B cell (primary cell): ENCODE measurements around the gene TAF1C. TPM values are rescaled to one million over a fixed set of nuclear protein-coding genes. Genes with fewer than 3 reads are reported as not detected.

Experiments
- ATAC-seq: fragments of 200-7000 bp; cut with Tn5 transposase; one replicate; pipeline ENCODE4 v1.10.0; 2021; ENCODE audit warnings: low read depth, mild to moderate bottlenecking, moderate number of reproducible peaks, moderate library complexity
- CTCF ChIA-PET: fragments of 350-600 bp; sonication (Branson Sonifier 250); formaldehyde crosslinking; loops from one replicate; lab custom pipeline; 2021; ENCODE audit warnings: antibody characterized with exemption, inconsistent platforms; lab: Charles Lee
- POLR2A ChIA-PET: fragments of 350-600 bp; sonication (Branson Sonifier 250); formaldehyde crosslinking; loops from one replicate; lab custom pipeline; 2021; ENCODE audit warnings: antibody characterized with exemption; lab: Charles Lee
- DNase-seq: peaks from one replicate; pipeline ENCODE4 v3.0.0; 2013
- H2AFZ ChIP-seq: 2 replicates; pipeline ENCODE4 v1.6.1; 2012; ENCODE audit warnings: mild to moderate bottlenecking, low read depth, low read length; ENCODE audit not compliant: insufficient read depth, poor library complexity, severe bottlenecking
- H3K27ac ChIP-seq, 2 donors: 1 replicate in 1 of 2; 2 replicates in 1 of 2; pipeline ENCODE4 v1.5.1; 2012 to 2013; ENCODE audit warnings: low read length in 2 of 2, mild to moderate bottlenecking in 2 of 2, moderate library complexity in 1 of 2
- H3K27me3 ChIP-seq, 4 experiments: fragments of 200-600 bp in 1 of 4; sonication (generic) in 1 of 4; replicated peaks in 1 of 4; 1 replicate in 2 of 4; 2 replicates in 2 of 4; pipeline versions ENCODE4 v1.6.1 to v1.7.0; 2013 to 2016; ENCODE audit warnings: low read length in 3 of 4, mild to moderate bottlenecking in 2 of 4, mixed read lengths in 1 of 4, moderate library complexity in 1 of 4; ENCODE audit not compliant: insufficient read depth in 4 of 4, control insufficient read depth in 3 of 4; ENCODE audit errors: control extremely low read depth in 1 of 4
- H3K36me3 ChIP-seq, 2 experiments: replicated peaks in 1 of 2; 1 replicate in 1 of 2; 2 replicates in 1 of 2; pipeline versions ENCODE4 v1.6.1 to v1.7.1; 2013; ENCODE audit warnings: low read length in 1 of 2; ENCODE audit not compliant: insufficient read depth in 2 of 2, control insufficient read depth in 1 of 2; ENCODE audit errors: control extremely low read depth in 1 of 2, extremely low read depth in 1 of 2
- H3K4me1 ChIP-seq, 2 donors: fragments of 200-600 bp in 1 of 2; sonication (generic) in 1 of 2; 1 replicate in 1 of 2; 2 replicates in 1 of 2; pipeline versions ENCODE4 v1.5.1 to v1.6.1; 2013 to 2017; ENCODE audit warnings: low read length in 2 of 2; ENCODE audit not compliant: control insufficient read depth in 2 of 2, insufficient read depth in 2 of 2
- H3K4me2 ChIP-seq: replicated peaks from 2 replicates; pipeline ENCODE3; 2012; ENCODE audit warnings: mild to moderate bottlenecking, low read depth, low read length; ENCODE audit not compliant: poor library complexity, severe bottlenecking
- H3K4me3 ChIP-seq, 5 experiments: fragments of 200-600 bp in 1 of 5; sonication (generic) in 1 of 5; 1 replicate in 3 of 5; 2 replicates in 2 of 5; pipeline versions ENCODE4 v1.5.1 to v1.7.0; 2011 to 2016; ENCODE audit warnings: low read length in 4 of 5, mild to moderate bottlenecking in 4 of 5, low read depth in 2 of 5, control low read depth in 1 of 5, moderate library complexity in 1 of 5; ENCODE audit not compliant: insufficient read depth in 1 of 5; ENCODE audit errors: control extremely low read depth in 1 of 5, extremely low read depth in 1 of 5
- H3K79me2 ChIP-seq: fragments of 200-600 bp; sonication (generic); one replicate; pipeline ENCODE4 v1.6.0; 2016; ENCODE audit warnings: low read length; ENCODE audit not compliant: control insufficient read depth, insufficient read depth
- H3K9ac ChIP-seq: fragments of 200-600 bp; sonication (generic); 2 replicates; pipeline ENCODE4 v1.6.1; 2017; ENCODE audit warnings: mild to moderate bottlenecking, low read length, moderate library complexity
- H3K9me3 ChIP-seq, 3 donors: one replicate each; pipeline versions ENCODE4 v1.6.1 to v1.7.1; 2013; ENCODE audit warnings: low read length in 2 of 3; ENCODE audit not compliant: control insufficient read depth in 2 of 3, insufficient read depth in 1 of 3; ENCODE audit errors: control extremely low read depth in 1 of 3
- H4K20me1 ChIP-seq: 2 replicates; pipeline ENCODE4 v1.6.0; 2012; ENCODE audit warnings: mild to moderate bottlenecking, low read length; ENCODE audit not compliant: insufficient read depth, control insufficient read depth, poor library complexity, severe bottlenecking
- H3K27ac Mint-ChIP-seq: one replicate; pipeline ENCODE4 v1.8.0; 2021; ENCODE audit warnings: mixed read lengths
- H3K27me3 Mint-ChIP-seq: one replicate; pipeline ENCODE4 v1.8.0; 2021; ENCODE audit warnings: mixed read lengths
- H3K4me1 Mint-ChIP-seq: one replicate; pipeline ENCODE4 v1.8.0; 2021; ENCODE audit warnings: mixed read lengths
- H3K4me3 Mint-ChIP-seq: one replicate; pipeline ENCODE4 v1.8.0; 2021; ENCODE audit warnings: mixed read lengths
- H3K9me3 Mint-ChIP-seq: one replicate; pipeline ENCODE4 v1.8.0; 2022; ENCODE audit warnings: mixed read lengths; ENCODE audit not compliant: insufficient read depth
- EZH2 ChIP-seq: IDR thresholded peaks from 2 replicates; pipeline ENCODE4 v1.6.1; 2012; ENCODE audit warnings: borderline replicate concordance, low read depth, mild to moderate bottlenecking, moderate library complexity, low read length; ENCODE audit not compliant: insufficient read depth, poor library complexity, severe bottlenecking
- WGBS: methylation state at CpG from one replicate; pipeline ENCODE4 v1.1.5; 2013; ENCODE audit warnings: missing lambda C conversion rate; ENCODE audit not compliant: insufficient coverage; 5-methylcytosine and 5-hydroxymethylcytosine counted together
- intact Hi-C: fragments of 100-400 bp; cut with micrococcal nuclease; formaldehyde crosslinking; loops from one replicate; pipeline ENCODE4 v1.10.0; 2022
- polyA plus RNA-seq: library from polyadenylated mRNA; depleted of rRNA; stranded (reverse); fragments of >200 nt; gene quantifications from 2 replicates; pipeline ENCODE4 v1.2.3, GENCODE V29; 2012
- total RNA-seq, 2 donors: library from RNA; stranded (reverse); fragments of 120-200 nt in 1 of 2; gene quantifications; 1 replicate in 1 of 2; 2 replicates in 1 of 2; pipeline versions ENCODE4 v1.2.3 to v1.2.4, GENCODE V29; 2013 to 2022
- TF ChIP-seq, protein P1 (sequence below): fragments of 200-600 bp; IDR thresholded peaks from one replicate; pipeline ENCODE4 v1.8.0; 2022; ENCODE audit warnings: antibody characterized with exemption, mild to moderate bottlenecking

The TAF1C gene
- total and polyA plus RNA-seq, 2 donors (not counting 1 experiment from before 2014, with no cell fraction given): 115 to 125 TPM

DNA sequence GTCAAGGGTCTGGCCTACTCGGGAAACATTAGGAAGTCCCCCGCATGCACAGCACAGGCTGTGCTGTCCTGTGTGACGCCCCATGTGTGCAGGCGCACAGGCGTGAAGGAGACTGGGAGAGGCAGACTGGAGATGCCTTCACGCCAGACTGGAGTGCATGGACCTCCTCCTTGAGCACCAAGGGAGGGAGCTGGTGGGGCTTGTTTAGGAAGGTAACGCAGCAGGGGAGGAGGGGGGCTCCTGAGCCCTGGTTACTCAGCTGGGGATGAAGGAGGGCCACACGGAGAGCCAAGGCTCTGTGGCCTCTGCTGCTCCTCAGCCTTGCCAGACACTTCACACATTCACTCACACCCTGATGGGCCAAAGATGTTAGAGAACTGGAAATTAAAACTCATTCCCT lies 49.6 kb downstream of the TAF1C start:
- ATAC-seq: no peak
- intact Hi-C loops: no loop called here
- Histone ChIP-seq H3K4me2 (no peak overlapping the region), H2AFZ (no peak overlapping the region), H3K9ac (no peak overlapping the region), H3K27me3 (no peaks in the 10 kb centered on the region), H3K9me3 (no peaks in the 10 kb centered on the region), H3K4me1 (peaks cover 9 to 13% of the 10 kb centered on the region in 2 donors), H3K36me3 (no peaks in the 10 kb centered on the region), H3K4me3 (no peak overlapping the region), H3K79me2 (peaks cover 76% of the 10 kb centered on the region), H4K20me1 (peaks cover 21% of the 10 kb centered on the region), H3K27ac (no peak overlapping the region)
- no peak overlapping the region for H3K4me3 Mint-ChIP-seq
- no peak overlapping the region for H3K27ac Mint-ChIP-seq
- H3K4me1 Mint-ChIP-seq: peaks cover 17% of the 10 kb centered on the region
- H3K27me3 Mint-ChIP-seq: no peaks in the 10 kb centered on the region
- ChIA-PET CTCF (interaction anchor here (1.5 to 2.2 kb wide), 2 partner anchors 21 to 50 kb away, joined by 5 to 7 read pairs; partner anchors contain the start of gene MBTPS1), POLR2A (no interaction called here)
- 94% methylated on average over 5 of the region's 8 CpGs for WGBS
- no peak for DNase-seq
- no peaks in the 10 kb centered on the region for H3K9me3 Mint-ChIP-seq
- TF ChIP-seq EZH2: no peak
- TF ChIP-seq, protein P1, sequence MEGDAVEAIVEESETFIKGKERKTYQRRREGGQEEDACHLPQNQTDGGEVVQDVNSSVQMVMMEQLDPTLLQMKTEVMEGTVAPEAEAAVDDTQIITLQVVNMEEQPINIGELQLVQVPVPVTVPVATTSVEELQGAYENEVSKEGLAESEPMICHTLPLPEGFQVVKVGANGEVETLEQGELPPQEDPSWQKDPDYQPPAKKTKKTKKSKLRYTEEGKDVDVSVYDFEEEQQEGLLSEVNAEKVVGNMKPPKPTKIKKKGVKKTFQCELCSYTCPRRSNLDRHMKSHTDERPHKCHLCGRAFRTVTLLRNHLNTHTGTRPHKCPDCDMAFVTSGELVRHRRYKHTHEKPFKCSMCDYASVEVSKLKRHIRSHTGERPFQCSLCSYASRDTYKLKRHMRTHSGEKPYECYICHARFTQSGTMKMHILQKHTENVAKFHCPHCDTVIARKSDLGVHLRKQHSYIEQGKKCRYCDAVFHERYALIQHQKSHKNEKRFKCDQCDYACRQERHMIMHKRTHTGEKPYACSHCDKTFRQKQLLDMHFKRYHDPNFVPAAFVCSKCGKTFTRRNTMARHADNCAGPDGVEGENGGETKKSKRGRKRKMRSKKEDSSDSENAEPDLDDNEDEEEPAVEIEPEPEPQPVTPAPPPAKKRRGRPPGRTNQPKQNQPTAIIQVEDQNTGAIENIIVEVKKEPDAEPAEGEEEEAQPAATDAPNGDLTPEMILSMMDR: no peak

DNA sequence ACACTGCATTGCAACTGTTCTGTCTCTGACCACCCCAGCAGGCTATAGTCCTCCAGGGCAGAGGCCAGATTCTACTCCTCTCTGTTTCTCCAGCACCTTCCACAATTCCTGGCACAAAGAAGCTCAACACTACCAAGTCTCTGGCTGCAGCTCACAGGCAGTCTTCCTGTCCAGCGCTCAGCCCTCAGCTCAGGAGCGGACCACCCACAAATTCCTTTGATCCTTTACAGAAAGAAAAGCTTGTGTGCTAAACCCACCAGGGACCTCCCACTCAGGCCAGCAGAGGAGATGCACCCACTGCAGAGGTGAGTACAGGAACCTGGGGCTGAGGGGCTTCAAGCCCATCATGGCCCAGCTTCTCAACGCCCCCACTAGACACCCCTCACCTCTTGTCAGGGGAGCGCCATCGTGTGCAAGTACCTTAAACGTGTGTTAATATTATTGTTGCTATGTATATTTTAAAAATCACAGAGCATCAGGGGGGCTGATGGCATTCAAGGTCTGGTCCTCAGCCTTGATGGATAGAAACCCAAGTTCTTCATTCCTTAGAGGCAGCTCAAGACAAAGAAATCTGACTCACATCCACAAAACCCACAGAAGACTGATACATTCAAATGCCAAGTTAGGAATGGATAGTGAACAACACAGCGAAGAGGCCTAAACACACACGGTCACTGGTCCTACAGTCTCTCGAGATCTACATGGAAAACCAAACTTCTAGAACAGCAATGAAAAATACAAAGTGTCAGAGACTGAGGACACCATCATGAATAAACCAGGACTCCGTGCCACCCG lies 50.3 kb downstream of the TAF1C start:
- Histone ChIP-seq H3K27ac (no peak overlapping the region), H3K4me2 (no peak overlapping the region), H3K27me3 (no peaks in the 10 kb centered on the region), H3K4me3 (no peak overlapping the region), H3K9ac (no peak overlapping the region), H3K79me2 (peaks cover 68% of the 10 kb centered on the region), H3K9me3 (no peaks in the 10 kb centered on the region), H2AFZ (no peak overlapping the region), H4K20me1 (peaks cover 21% of the 10 kb centered on the region), H3K4me1 (peaks cover 9 to 16% of the 10 kb centered on the region in 2 donors), H3K36me3 (no peaks in the 10 kb centered on the region)
- Mint-ChIP-seq H3K27me3 (no peaks in the 10 kb centered on the region), H3K4me1 (peaks cover 19% of the 10 kb centered on the region), H3K4me3 (no peak overlapping the region), H3K9me3 (no peaks in the 10 kb centered on the region), H3K27ac (no peak overlapping the region)
- ChIA-PET POLR2A (no interaction called here), CTCF (interaction anchor here (0.7 to 2.2 kb wide), 2 partner anchors 24 to 49 kb away, joined by 4 to 5 read pairs; no protein-coding TSS in a partner anchor)
- 97% methylated on average over 7 of the region's 11 CpGs for WGBS
- DNase-seq: no peak
- no peak for TF ChIP-seq EZH2
- TF ChIP-seq, protein P1: no peak
- no peak for ATAC-seq
- intact Hi-C loops: no loop called here
